ENCODE data around the gene UGT1A5. TPM values are rescaled to one million over a fixed set of nuclear protein-coding genes. Genes with fewer than 3 reads are reported as not detected.

UGT1A5 gene
- 0.35 and 3.8 TPM in 2 replicates for total RNA-seq

GRCh38 chr2:233712611-233713261, at the start of gene UGT1A5:
UGT1A5 (plus strand) TSS chr2:233712907; CDS start chr2:233712992, 85 bp downstream.
- no peak for DNase-seq (ENCODE audit: low read depth)

GRCh38 chr2:233663911-233664310, 48.8 kb upstream of the UGT1A5 start:
- no peak for DNase-seq (ENCODE audit: low read depth)

- DNase-seq (ENCODE audit: low read depth) = peak; percentile 93
Observed at GRCh38 chr2:233668605-233669260, 44.0 kb upstream of the UGT1A5 start.

- DNase-seq (ENCODE audit: low read depth) = no peak
Observed at GRCh38 chr2:233671290-233672161, 41.2 kb upstream of the UGT1A5 start, which contains the start of gene UGT1A9. UGT1A9 (plus strand) TSS chr2:233671898; CDS start chr2:233671935, 37 bp downstream.

- DNase-seq (ENCODE audit: low read depth) = no peak
Observed at GRCh38 chr2:233672886-233673285, 39.8 kb upstream of the UGT1A5 start.

GRCh38 chr2:233673896-233674295, 38.8 kb upstream of the UGT1A5 start:
- peak; percentile 64 for DNase-seq (ENCODE audit: low read depth)

GRCh38 chr2:233674314-233674713, 38.4 kb upstream of the UGT1A5 start:
- DNase-seq (ENCODE audit: low read depth) = no peak

- no peak for DNase-seq (ENCODE audit: low read depth)
Observed at GRCh38 chr2:233674995-233675394, 37.7 kb upstream of the UGT1A5 start.

GRCh38 chr2:233676046-233676445, 36.7 kb upstream of the UGT1A5 start:
- DNase-seq (ENCODE audit: low read depth) = peak; percentile 73

GRCh38 chr2:233679196-233679595, 33.5 kb upstream of the UGT1A5 start:
- DNase-seq (ENCODE audit: low read depth) = peak; percentile 50

- DNase-seq (ENCODE audit: low read depth) = no peak
Observed at GRCh38 chr2:233680361-233681045, 32.2 kb upstream of the UGT1A5 start.

GRCh38 chr2:233681521-233682099, 31.1 kb upstream of the UGT1A5 start, which contains the start of gene UGT1A7:
UGT1A7 (plus strand) TSS chr2:233681901; CDS start chr2:233681938, 37 bp downstream.
- DNase-seq (ENCODE audit: low read depth) = no peak

GRCh38 chr2:233684640-233685039, 28.1 kb upstream of the UGT1A5 start:
- DNase-seq (ENCODE audit: low read depth) = no peak

- DNase-seq (ENCODE audit: low read depth) = no peak
Observed at GRCh38 chr2:233686928-233687327, 25.8 kb upstream of the UGT1A5 start.

GRCh38 chr2:233688341-233688740, 24.4 kb upstream of the UGT1A5 start:
- DNase-seq (ENCODE audit: low read depth) = no peak

GRCh38 chr2:233689031-233689430, 23.7 kb upstream of the UGT1A5 start:
- no peak for DNase-seq (ENCODE audit: low read depth)

GRCh38 chr2:233689501-233689900, 23.2 kb upstream of the UGT1A5 start:
- DNase-seq (ENCODE audit: low read depth) = no peak

GRCh38 chr2:233690444-233690843, 22.3 kb upstream of the UGT1A5 start:
- DNase-seq (ENCODE audit: low read depth) = peak; percentile 62

- DNase-seq (ENCODE audit: low read depth) = peak; percentile 66
Observed at GRCh38 chr2:233691443-233692433, 21.0 kb upstream of the UGT1A5 start.

GRCh38 chr2:233692648-233693047, 20.1 kb upstream of the UGT1A5 start, which contains the start of gene UGT1A6:
UGT1A6 (plus strand) TSS chr2:233692890; CDS start chr2:233693005, 115 bp downstream.
- peak; percentile 82 for DNase-seq (ENCODE audit: low read depth)

All from renal cortical epithelial cell (primary cell).